K562 (cell line): ENCODE results near the gene NOCT. TPM values are rescaled to one million over a fixed set of nuclear protein-coding genes. Genes with fewer than 3 reads are reported as not detected.
A peak's percentile ranks its signal among the peaks of the same experiment; 100 is the strongest.

ENCODE experiments used
- CC2D1A ChIP-seq: fragments of 450-650 bp; IDR thresholded peaks from 2 replicates; pipeline ENCODE4 v1.6.1; 2017; ENCODE audit warnings: mild to moderate bottlenecking
- HIVEP1 ChIP-seq: fragments of 250-450 bp; sonication (Bioruptor Pico); IDR thresholded peaks from 2 replicates; pipeline ENCODE4 v1.4.0; 2020; ENCODE audit warnings: mild to moderate bottlenecking
- KLF16 ChIP-seq: IDR thresholded peaks from 2 replicates; pipeline ENCODE4 v1.6.1; 2016; ENCODE audit warnings: antibody characterized with exemption
- MCM2 ChIP-seq: fragments of 450-650 bp; IDR thresholded peaks from 2 replicates; pipeline ENCODE4 v1.6.1; 2017; ENCODE audit warnings: low read depth, mild to moderate bottlenecking
- MXI1 ChIP-seq: IDR thresholded peaks from 2 replicates; pipeline ENCODE4 v1.6.1; 2011; ENCODE audit warnings: low read depth, mild to moderate bottlenecking, improper control_type of control experiment, low read length
- NFE2 ChIP-seq: IDR thresholded peaks from 2 replicates; pipeline ENCODE4 v1.6.1; 2014; ENCODE audit warnings: antibody characterized with exemption, low read depth
- OTX1 ChIP-seq: fragments of 450-650 bp; formaldehyde crosslinking; IDR thresholded peaks from 2 replicates; pipeline ENCODE4 v1.4.0; 2022; ENCODE audit warnings: mild to moderate bottlenecking
- POLR3A ChIP-seq: IDR thresholded peaks from 2 replicates; pipeline ENCODE4 v1.6.1; 2011; ENCODE audit warnings: borderline replicate concordance, mild to moderate bottlenecking, moderate library complexity; ENCODE audit not compliant: insufficient read length, insufficient read depth; ENCODE audit errors: extremely low read depth
- RAD21 ChIP-seq, 2 experiments: fragments of 250-450 bp in 1 of 2; fragments of 450-650 bp in 1 of 2; sonication (Bioruptor Pico) in 1 of 2; formaldehyde crosslinking in 1 of 2; IDR thresholded peaks in 1 of 2; conservative IDR thresholded peaks in 1 of 2; 2 replicates each; pipeline versions ENCODE4 v1.4.0 to v1.8.0; 2020 to 2022; ENCODE audit warnings: mild to moderate bottlenecking in 2 of 2, moderate library complexity in 1 of 2
- SMAD3 ChIP-seq: fragments of 450-650 bp; formaldehyde crosslinking; conservative IDR thresholded peaks from 2 replicates; pipeline ENCODE4 v1.4.0; 2020; ENCODE audit warnings: mild to moderate bottlenecking
- TAF15 ChIP-seq: fragments of 200-400 bp; formaldehyde crosslinking; IDR thresholded peaks from 2 replicates; pipeline ENCODE4 v1.6.1; 2017; ENCODE audit warnings: mild to moderate bottlenecking, low read depth, low read length, moderate library complexity
- TBL1XR1 ChIP-seq, 2 experiments: IDR thresholded peaks; 2 replicates each; pipeline ENCODE4 v1.6.1; 2012; ENCODE audit warnings: improper control_type of control experiment in 2 of 2, low read length in 2 of 2, mild to moderate bottlenecking in 1 of 2
- TBP ChIP-seq: optimal IDR thresholded peaks from 2 replicates; pipeline ENCODE3; 2011; ENCODE audit warnings: low read depth, low read length, improper control_type of control experiment
- ZNF133 ChIP-seq: fragments of 250-450 bp; sonication (Bioruptor Pico); IDR thresholded peaks from 2 replicates; pipeline ENCODE4 v1.4.0; 2020; ENCODE audit warnings: mild to moderate bottlenecking
- ZNF282 ChIP-seq: sonication (generic); formaldehyde crosslinking; IDR thresholded peaks from 2 replicates; pipeline ENCODE4 v1.8.1; 2023; ENCODE audit warnings: missing genetic modification reagents
- polyA plus RNA-seq, 8 experiments: library from polyadenylated mRNA; depleted of rRNA in 4 of 8; stranded (reverse) in 5 of 8; unstranded in 3 of 8; fragments of >200 nt; fragmentation: Nextera tagmentation in 2 of 8; fragmentation: Illumina TruSeq in 1 of 8; extraction: Ambion mirVana in 2 of 8; extraction: Trizol in 1 of 8; gene quantifications; 2 replicates each; pipeline versions ENCODE4 v1.2.1 to v1.2.3, GENCODE V29; 2011 to 2014; ENCODE audit warnings: inconsistent platforms in 1 of 8, missing spikeins in 1 of 8
- total RNA-seq, 7 experiments: library from RNA; depleted of rRNA in 6 of 7; stranded (reverse); fragments of >200 nt in 6 of 7; fragmentation: Illumina TruSeq in 2 of 7; extraction: Trizol in 2 of 7; gene quantifications; 2 replicates each; pipeline versions ENCODE4 v1.2.1 to v1.2.3, GENCODE V29; 2011 to 2021; ENCODE audit warnings: low replicate concordance in 1 of 7
- TF ChIP-seq, protein P1 (sequence below): fragments of 150-350 bp; IDR thresholded peaks from 2 replicates; pipeline ENCODE4 v1.6.1; 2014; ENCODE audit warnings: low read depth, mild to moderate bottlenecking, low read length, borderline replicate concordance
- TF ChIP-seq, protein P2 (sequence below), 2 experiments: fragments of 450-650 bp; conservative IDR thresholded peaks; 2 replicates each; pipeline ENCODE4 v1.6.1; 2017; ENCODE audit warnings: mild to moderate bottlenecking in 2 of 2, moderate library complexity in 2 of 2
- TF ChIP-seq, protein P3 (sequence below): sonication (generic); formaldehyde crosslinking; IDR thresholded peaks from 2 replicates; pipeline ENCODE4 v1.8.1; 2023; ENCODE audit warnings: missing genetic modification reagents, mild to moderate bottlenecking, borderline replicate concordance

The NOCT gene
- total and polyA plus RNA-seq, 9 of the 15 experiments (the other 6 are each of a cell fraction or from before 2014, with no cell fraction given): 1.3 to 20.2 (median 11.1) TPM

DNA sequence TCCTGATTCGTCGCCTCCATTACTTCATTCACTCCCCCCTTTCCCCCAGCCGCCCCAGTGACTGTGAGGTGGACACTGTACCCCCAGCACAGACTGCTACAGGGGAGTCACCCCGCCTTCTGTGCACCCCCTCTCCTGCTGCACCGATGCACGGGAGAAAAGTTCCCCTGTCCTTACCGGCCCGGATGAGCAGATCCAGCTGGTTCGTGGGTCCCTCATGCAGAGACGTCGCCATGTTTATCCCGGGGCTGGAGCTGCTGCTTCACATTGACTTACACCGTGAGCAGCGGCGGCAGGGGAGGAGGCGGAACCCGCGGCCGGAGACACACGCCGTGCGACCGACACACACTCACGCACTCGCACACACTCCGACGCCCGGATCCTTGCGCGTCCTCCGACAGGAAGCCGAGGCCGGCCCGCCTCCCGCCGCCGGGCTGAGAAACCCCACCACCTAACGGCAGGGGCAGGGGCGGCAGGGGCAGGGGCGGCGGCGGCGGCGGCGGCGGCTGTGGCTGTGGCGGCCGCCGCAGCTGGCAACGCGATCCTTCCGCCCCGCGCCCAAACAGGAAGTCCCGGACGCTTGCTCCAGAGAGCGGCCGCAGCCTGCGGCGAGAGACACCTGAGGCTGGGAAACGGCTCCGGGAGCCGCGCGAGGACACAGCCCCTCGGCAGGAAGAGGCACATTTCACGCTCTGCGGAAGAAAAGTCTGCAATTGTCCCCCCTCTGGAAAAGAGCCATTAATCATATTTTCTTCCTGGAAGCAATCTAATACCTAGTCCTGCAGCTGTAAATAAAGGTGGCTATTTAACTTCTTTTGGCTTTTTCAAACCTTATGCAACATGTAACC lies 68.6 kb downstream of the NOCT start (continued):
- TF ChIP-seq, protein P1, sequence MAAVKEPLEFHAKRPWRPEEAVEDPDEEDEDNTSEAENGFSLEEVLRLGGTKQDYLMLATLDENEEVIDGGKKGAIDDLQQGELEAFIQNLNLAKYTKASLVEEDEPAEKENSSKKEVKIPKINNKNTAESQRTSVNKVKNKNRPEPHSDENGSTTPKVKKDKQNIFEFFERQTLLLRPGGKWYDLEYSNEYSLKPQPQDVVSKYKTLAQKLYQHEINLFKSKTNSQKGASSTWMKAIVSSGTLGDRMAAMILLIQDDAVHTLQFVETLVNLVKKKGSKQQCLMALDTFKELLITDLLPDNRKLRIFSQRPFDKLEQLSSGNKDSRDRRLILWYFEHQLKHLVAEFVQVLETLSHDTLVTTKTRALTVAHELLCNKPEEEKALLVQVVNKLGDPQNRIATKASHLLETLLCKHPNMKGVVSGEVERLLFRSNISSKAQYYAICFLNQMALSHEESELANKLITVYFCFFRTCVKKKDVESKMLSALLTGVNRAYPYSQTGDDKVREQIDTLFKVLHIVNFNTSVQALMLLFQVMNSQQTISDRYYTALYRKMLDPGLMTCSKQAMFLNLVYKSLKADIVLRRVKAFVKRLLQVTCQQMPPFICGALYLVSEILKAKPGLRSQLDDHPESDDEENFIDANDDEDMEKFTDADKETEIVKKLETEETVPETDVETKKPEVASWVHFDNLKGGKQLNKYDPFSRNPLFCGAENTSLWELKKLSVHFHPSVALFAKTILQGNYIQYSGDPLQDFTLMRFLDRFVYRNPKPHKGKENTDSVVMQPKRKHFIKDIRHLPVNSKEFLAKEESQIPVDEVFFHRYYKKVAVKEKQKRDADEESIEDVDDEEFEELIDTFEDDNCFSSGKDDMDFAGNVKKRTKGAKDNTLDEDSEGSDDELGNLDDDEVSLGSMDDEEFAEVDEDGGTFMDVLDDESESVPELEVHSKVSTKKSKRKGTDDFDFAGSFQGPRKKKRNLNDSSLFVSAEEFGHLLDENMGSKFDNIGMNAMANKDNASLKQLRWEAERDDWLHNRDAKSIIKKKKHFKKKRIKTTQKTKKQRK: no peak
- TF ChIP-seq TBL1XR1 (IDR thresholded peaks at IDR 0.05; ENCODE audit: low read length in 2 of 2) (0 out of 4 replicates have a peak, but pooled peaks of 1 of the 2 experiments have one; percentile 39), HIVEP1 (CRISPR knock-in tag) (no peak), TBP (peak; percentile 51), MXI1 (no peak), ZNF133 (no peak), TAF15 (no peak), KLF16 (no peak), ZNF282 (no peak), MCM2 (no peak), OTX1 (no peak), POLR3A (no peak), RAD21 (CRISPR knock-in tag; conservative IDR thresholded peaks at IDR 0.05 in 1 of 2, IDR thresholded peaks at IDR 0.05 in 1 of 2) (no peak), CC2D1A (no peak), SMAD3 (CRISPR knock-in tag) (no peak), NFE2 (no peak)
- TF ChIP-seq, protein P2, sequence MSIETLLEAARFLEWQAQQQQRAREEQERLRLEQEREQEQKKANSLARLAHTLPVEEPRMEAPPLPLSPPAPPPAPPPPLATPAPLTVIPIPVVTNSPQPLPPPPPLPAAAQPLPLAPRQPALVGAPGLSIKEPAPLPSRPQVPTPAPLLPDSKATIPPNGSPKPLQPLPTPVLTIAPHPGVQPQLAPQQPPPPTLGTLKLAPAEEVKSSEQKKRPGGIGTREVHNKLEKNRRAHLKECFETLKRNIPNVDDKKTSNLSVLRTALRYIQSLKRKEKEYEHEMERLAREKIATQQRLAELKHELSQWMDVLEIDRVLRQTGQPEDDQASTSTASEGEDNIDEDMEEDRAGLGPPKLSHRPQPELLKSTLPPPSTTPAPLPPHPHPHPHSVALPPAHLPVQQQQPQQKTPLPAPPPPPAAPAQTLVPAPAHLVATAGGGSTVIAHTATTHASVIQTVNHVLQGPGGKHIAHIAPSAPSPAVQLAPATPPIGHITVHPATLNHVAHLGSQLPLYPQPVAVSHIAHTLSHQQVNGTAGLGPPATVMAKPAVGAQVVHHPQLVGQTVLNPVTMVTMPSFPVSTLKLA (conservative IDR thresholded peaks at IDR 0.05): peak; percentile 44 to 71
- TF ChIP-seq, protein P3, sequence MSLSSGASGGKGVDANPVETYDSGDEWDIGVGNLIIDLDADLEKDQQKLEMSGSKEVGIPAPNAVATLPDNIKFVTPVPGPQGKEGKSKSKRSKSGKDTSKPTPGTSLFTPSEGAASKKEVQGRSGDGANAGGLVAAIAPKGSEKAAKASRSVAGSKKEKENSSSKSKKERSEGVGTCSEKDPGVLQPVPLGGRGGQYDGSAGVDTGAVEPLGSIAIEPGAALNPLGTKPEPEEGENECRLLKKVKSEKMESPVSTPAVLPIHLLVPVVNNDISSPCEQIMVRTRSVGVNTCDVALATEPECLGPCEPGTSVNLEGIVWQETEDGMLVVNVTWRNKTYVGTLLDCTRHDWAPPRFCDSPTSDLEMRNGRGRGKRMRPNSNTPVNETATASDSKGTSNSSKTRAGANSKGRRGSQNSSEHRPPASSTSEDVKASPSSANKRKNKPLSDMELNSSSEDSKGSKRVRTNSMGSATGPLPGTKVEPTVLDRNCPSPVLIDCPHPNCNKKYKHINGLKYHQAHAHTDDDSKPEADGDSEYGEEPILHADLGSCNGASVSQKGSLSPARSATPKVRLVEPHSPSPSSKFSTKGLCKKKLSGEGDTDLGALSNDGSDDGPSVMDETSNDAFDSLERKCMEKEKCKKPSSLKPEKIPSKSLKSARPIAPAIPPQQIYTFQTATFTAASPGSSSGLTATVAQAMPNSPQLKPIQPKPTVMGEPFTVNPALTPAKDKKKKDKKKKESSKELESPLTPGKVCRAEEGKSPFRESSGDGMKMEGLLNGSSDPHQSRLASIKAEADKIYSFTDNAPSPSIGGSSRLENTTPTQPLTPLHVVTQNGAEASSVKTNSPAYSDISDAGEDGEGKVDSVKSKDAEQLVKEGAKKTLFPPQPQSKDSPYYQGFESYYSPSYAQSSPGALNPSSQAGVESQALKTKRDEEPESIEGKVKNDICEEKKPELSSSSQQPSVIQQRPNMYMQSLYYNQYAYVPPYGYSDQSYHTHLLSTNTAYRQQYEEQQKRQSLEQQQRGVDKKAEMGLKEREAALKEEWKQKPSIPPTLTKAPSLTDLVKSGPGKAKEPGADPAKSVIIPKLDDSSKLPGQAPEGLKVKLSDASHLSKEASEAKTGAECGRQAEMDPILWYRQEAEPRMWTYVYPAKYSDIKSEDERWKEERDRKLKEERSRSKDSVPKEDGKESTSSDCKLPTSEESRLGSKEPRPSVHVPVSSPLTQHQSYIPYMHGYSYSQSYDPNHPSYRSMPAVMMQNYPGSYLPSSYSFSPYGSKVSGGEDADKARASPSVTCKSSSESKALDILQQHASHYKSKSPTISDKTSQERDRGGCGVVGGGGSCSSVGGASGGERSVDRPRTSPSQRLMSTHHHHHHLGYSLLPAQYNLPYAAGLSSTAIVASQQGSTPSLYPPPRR (CRISPR knock-in tag): no peak
